Activated CD4-positive, alpha-beta T cell treated with anti-CD3 and anti-CD28 coated beads, Interleukin-2, amount 10 ng/mL, durations not matched to agents 24 days and 14 days (primary cell): ENCODE measurements around the gene MAP4K1. TPM values are rescaled to one million over a fixed set of nuclear protein-coding genes. Genes with fewer than 3 reads are reported as not detected.

ENCODE experiments used
- DNase-seq: peaks from one replicate; pipeline ENCODE4 v3.0.0; 2022
- H3K27ac Mint-ChIP-seq: one replicate; pipeline ENCODE4 v1.8.0; 2022; ENCODE audit warnings: mild to moderate bottlenecking, mixed read lengths
- H3K27me3 Mint-ChIP-seq: one replicate; pipeline ENCODE4 v1.8.0; 2022; ENCODE audit warnings: mixed read lengths
- H3K36me3 Mint-ChIP-seq: one replicate; pipeline ENCODE4 v1.8.0; 2022; ENCODE audit warnings: low read depth, mild to moderate bottlenecking, mixed read lengths
- H3K4me1 Mint-ChIP-seq: one replicate; pipeline ENCODE4 v1.8.0; 2021; ENCODE audit warnings: mixed read lengths
- H3K4me3 Mint-ChIP-seq: one replicate; pipeline ENCODE4 v1.8.0; 2022; ENCODE audit warnings: mild to moderate bottlenecking, moderate library complexity, mixed read lengths
- H3K9me3 Mint-ChIP-seq: one replicate; pipeline ENCODE4 v1.8.0; 2021; ENCODE audit warnings: mixed read lengths
- intact Hi-C: fragments of 100-400 bp; cut with micrococcal nuclease; formaldehyde crosslinking; loops from one replicate; pipeline ENCODE4 v1.15.1; 2023
- total RNA-seq: library from RNA; stranded (reverse); gene quantifications from 2 replicates; pipeline ENCODE4 v1.2.3, GENCODE V29; 2022

MAP4K1 gene
- total RNA-seq, 1 donor from 2014 or later, result 172 TPM

GRCh38 chr19:38658462-38659306 lies 40.9 kb upstream of the MAP4K1 start:
- H3K27ac Mint-ChIP-seq, result no peak overlapping the region
- no peak overlapping the region for H3K4me3 Mint-ChIP-seq
- H3K9me3 Mint-ChIP-seq, result no peaks in the 10 kb centered on the region
- peaks cover 56% of the 10 kb centered on the region for H3K4me1 Mint-ChIP-seq
- DNase-seq, result no peak
- no peaks in the 10 kb centered on the region for H3K27me3 Mint-ChIP-seq
- H3K36me3 Mint-ChIP-seq, result peaks cover 36% of the 10 kb centered on the region
- intact Hi-C loops, result loop anchor here (5.0 kb wide), 1 partner anchor 74 kb away; no protein-coding TSS in a partner anchor

GRCh38 chr19:38657633-38658222 lies 40.0 kb upstream of the MAP4K1 start:
- Mint-ChIP-seq H3K27ac (peak overlapping the region; percentile 80), H3K4me3 (peak overlapping the region; percentile 66), H3K27me3 (no peaks in the 10 kb centered on the region), H3K9me3 (no peaks in the 10 kb centered on the region), H3K36me3 (peaks cover 37% of the 10 kb centered on the region), H3K4me1 (peaks cover 61% of the 10 kb centered on the region)
- intact Hi-C loops, result loop anchor here (2.0 to 5.0 kb wide), 2 partner anchors 29 to 75 kb away; no protein-coding TSS in a partner anchor
- no peak for DNase-seq

GRCh38 chr19:38656171-38656981 lies 38.6 kb upstream of the MAP4K1 start:
- H3K4me1 Mint-ChIP-seq, result peaks cover 64% of the 10 kb centered on the region
- DNase-seq, result peak; percentile 84
- no peaks in the 10 kb centered on the region for H3K27me3 Mint-ChIP-seq
- H3K36me3 Mint-ChIP-seq, result peaks cover 41% of the 10 kb centered on the region
- intact Hi-C loops, result loop anchor here (2.0 to 5.0 kb wide), 2 partner anchors 30 to 76 kb away; no protein-coding TSS in a partner anchor
- H3K4me3 Mint-ChIP-seq, result peak overlapping the region; percentile 66
- no peaks in the 10 kb centered on the region for H3K9me3 Mint-ChIP-seq
- H3K27ac Mint-ChIP-seq, result peak overlapping the region; percentile 83

- peak overlapping the region; percentile 66 for H3K4me3 Mint-ChIP-seq
- peak overlapping the region; percentile 83 for H3K27ac Mint-ChIP-seq
- intact Hi-C loops, result loop anchor here (1.0 to 5.0 kb wide), 3 partner anchors 8 to 77 kb away; partner anchors contain the start of gene ACTN4
- peaks cover 71% of the 10 kb centered on the region for H3K4me1 Mint-ChIP-seq
- H3K27me3 Mint-ChIP-seq, result no peaks in the 10 kb centered on the region
- DNase-seq, result peak; percentile 83
- H3K36me3 Mint-ChIP-seq, result peaks cover 37% of the 10 kb centered on the region
- H3K9me3 Mint-ChIP-seq, result no peaks in the 10 kb centered on the region
Observed at GRCh38 chr19:38655148-38655824, 37.5 kb upstream of the MAP4K1 start.

GRCh38 chr19:38654628-38655055 lies 36.9 kb upstream of the MAP4K1 start:
- peak overlapping the region; percentile 47 for H3K27ac Mint-ChIP-seq
- peaks cover 76% of the 10 kb centered on the region for H3K4me1 Mint-ChIP-seq
- intact Hi-C loops, result loop anchor here (1.0 to 5.0 kb wide), 3 partner anchors 7 to 78 kb away; partner anchors contain the start of gene ACTN4
- no peaks in the 10 kb centered on the region for H3K9me3 Mint-ChIP-seq
- H3K27me3 Mint-ChIP-seq, result no peaks in the 10 kb centered on the region
- peak overlapping the region; percentile 31 for H3K4me3 Mint-ChIP-seq
- H3K36me3 Mint-ChIP-seq, result peaks cover 39% of the 10 kb centered on the region
- no peak for DNase-seq

- H3K4me3 Mint-ChIP-seq, result no peak overlapping the region
- peaks cover 52% of the 10 kb centered on the region for H3K36me3 Mint-ChIP-seq
- no peaks in the 10 kb centered on the region for H3K27me3 Mint-ChIP-seq
- no peak overlapping the region for H3K27ac Mint-ChIP-seq
- intact Hi-C loops, result no loop called here
- DNase-seq, result no peak
- H3K9me3 Mint-ChIP-seq, result no peaks in the 10 kb centered on the region
- peaks cover 85% of the 10 kb centered on the region for H3K4me1 Mint-ChIP-seq
Observed at GRCh38 chr19:38653028-38653571, 35.3 kb upstream of the MAP4K1 start.

GRCh38 chr19:38650911-38651584 lies 33.3 kb upstream of the MAP4K1 start:
- Mint-ChIP-seq H3K4me1 (peaks cover 70% of the 10 kb centered on the region), H3K27ac (no peak overlapping the region), H3K9me3 (no peaks in the 10 kb centered on the region), H3K4me3 (no peak overlapping the region), H3K36me3 (peaks cover 45% of the 10 kb centered on the region), H3K27me3 (no peaks in the 10 kb centered on the region)
- no peak for DNase-seq
- intact Hi-C loops, result no loop called here

- Mint-ChIP-seq H3K4me3 (peak overlapping the region; percentile 97), H3K4me1 (peaks cover 63% of the 10 kb centered on the region), H3K9me3 (no peaks in the 10 kb centered on the region), H3K27me3 (no peaks in the 10 kb centered on the region), H3K27ac (peak overlapping the region; percentile 69), H3K36me3 (peaks cover 43% of the 10 kb centered on the region)
- intact Hi-C loops, result no loop called here
- no peak for DNase-seq
Observed at GRCh38 chr19:38650172-38650775, 32.5 kb upstream of the MAP4K1 start.

- Mint-ChIP-seq H3K4me1 (peaks cover 56% of the 10 kb centered on the region), H3K4me3 (peak overlapping the region; percentile 97), H3K36me3 (peaks cover 39% of the 10 kb centered on the region), H3K27ac (peak overlapping the region; percentile 69), H3K9me3 (no peaks in the 10 kb centered on the region), H3K27me3 (no peaks in the 10 kb centered on the region)
- intact Hi-C loops, result loop anchor here (5.0 kb wide), 2 partner anchors 38 to 1183 kb away; partner anchors contain the start of gene DYRK1B
- DNase-seq, result no peak
Observed at GRCh38 chr19:38649305-38650171, 31.8 kb upstream of the MAP4K1 start.

GRCh38 chr19:38648769-38649304 lies 31.1 kb upstream of the MAP4K1 start:
- peak overlapping the region; percentile 97 for H3K4me3 Mint-ChIP-seq
- intact Hi-C loops, result loop anchor here (5.0 kb wide), 2 partner anchors 38 to 1183 kb away; partner anchors contain the start of gene DYRK1B
- no peak for DNase-seq
- H3K4me1 Mint-ChIP-seq, result peaks cover 53% of the 10 kb centered on the region
- no peaks in the 10 kb centered on the region for H3K27me3 Mint-ChIP-seq
- peak overlapping the region; percentile 86 for H3K27ac Mint-ChIP-seq
- H3K36me3 Mint-ChIP-seq, result peaks cover 35% of the 10 kb centered on the region
- H3K9me3 Mint-ChIP-seq, result no peaks in the 10 kb centered on the region
